Panc1 (cell line): ENCODE results near the gene CDK6. TPM values are rescaled to one million over a fixed set of nuclear protein-coding genes. Genes with fewer than 3 reads are reported as not detected.
"Not testable (repeated sequence)": the region's sequence is repeated elsewhere in the genome, so short reads cannot be mapped to it uniquely, and the experiment has no call there.

ENCODE experiments used
- ATAC-seq: fragments of 200-7000 bp; cut with Tn5 transposase; 2 replicates; pipeline ENCODE4 v1.9.1; 2020; ENCODE audit warnings: mild to moderate bottlenecking, moderate library complexity
- BruUV-seq: library from RNA; stranded (reverse); fragments of 400-500 nt; replicated peaks from 2 replicates; lab custom pipeline; 2021; lab: Mats Ljungman, UMichigan
- CTCF ChIA-PET: fragments of 300-600 bp; sonication (Branson Sonifier 250); formaldehyde crosslinking; loops from one replicate; lab custom pipeline; 2022; ENCODE audit warnings: antibody characterized with exemption; lab: Charles Lee
- POLR2A ChIA-PET: fragments of 300-600 bp; sonication (Branson Sonifier 250); formaldehyde crosslinking; loops from one replicate; lab custom pipeline; 2022; ENCODE audit warnings: antibody characterized with exemption; lab: Charles Lee
- DNase-seq: peaks from one replicate; pipeline ENCODE4 v3.0.0-alpha.2; 2010; ENCODE audit warnings: low read depth, low spot score
- H3K27ac ChIP-seq: 2 replicates; pipeline ENCODE4 v1.5.1; 2011; ENCODE audit warnings: mild to moderate bottlenecking, low read length, inconsistent platforms
- H3K27me3 ChIP-seq: fragments of 200-500 bp; sonication (Bioruptor generic); 2 replicates; pipeline ENCODE4 v1.6.0; 2014; ENCODE audit warnings: low read length, inconsistent platforms; ENCODE audit not compliant: control insufficient read depth, insufficient read depth
- H3K36me3 ChIP-seq: fragments of 200-500 bp; sonication (Bioruptor generic); 2 replicates; pipeline ENCODE4 v1.5.1; 2014; ENCODE audit warnings: inconsistent platforms, mild to moderate bottlenecking, low read length, moderate library complexity; ENCODE audit not compliant: control insufficient read depth, insufficient read depth
- H3K4me1 ChIP-seq: 2 replicates; pipeline ENCODE4 v1.5.1; 2011; ENCODE audit warnings: inconsistent platforms, mild to moderate bottlenecking, low read length, moderate library complexity; ENCODE audit not compliant: control insufficient read depth, insufficient read depth
- H3K4me3 ChIP-seq, 2 experiments: 2 replicates each; pipeline ENCODE4 v1.5.1; 2011 to 2012; ENCODE audit warnings: low read depth in 2 of 2, low read length in 2 of 2, mild to moderate bottlenecking in 2 of 2, inconsistent platforms in 1 of 2, moderate library complexity in 1 of 2
- H3K9me3 ChIP-seq: fragments of 200-500 bp; sonication (Bioruptor generic); 2 replicates; pipeline ENCODE4 v1.5.1; 2014; ENCODE audit warnings: low read depth, mild to moderate bottlenecking, inconsistent platforms, low read length, moderate library complexity; ENCODE audit not compliant: control insufficient read depth, insufficient read depth
- CTCF ChIP-seq: fragments of 450-650 bp; IDR thresholded peaks from 2 replicates; pipeline ENCODE4 v1.5.1; 2017; ENCODE audit warnings: mild to moderate bottlenecking
- POLR2AphosphoS5 ChIP-seq: IDR thresholded peaks from 2 replicates; pipeline ENCODE4 v1.6.1; 2012; ENCODE audit warnings: mild to moderate bottlenecking, low read depth, low read length, moderate library complexity
- REST ChIP-seq, 2 experiments: IDR thresholded peaks; 2 replicates each; pipeline ENCODE4 v1.6.1; 2011 to 2012; ENCODE audit warnings: low read depth in 2 of 2, control low read depth in 1 of 2, low read length in 1 of 2, mild to moderate bottlenecking in 1 of 2, moderate library complexity in 1 of 2; ENCODE audit not compliant: insufficient read depth in 1 of 2
- SIN3A ChIP-seq: IDR thresholded peaks from 2 replicates; pipeline ENCODE4 v1.6.1; 2012; ENCODE audit warnings: low read depth, mild to moderate bottlenecking, low read length, moderate library complexity, borderline replicate concordance; ENCODE audit not compliant: insufficient read depth
- TCF7L2 ChIP-seq: IDR thresholded peaks from 2 replicates; pipeline ENCODE4 v1.6.1; 2011; ENCODE audit warnings: mild to moderate bottlenecking, low read depth, low read length, inconsistent platforms
- in situ Hi-C: cut with HindIII; loops from 2 replicates; pipeline ENCODE4 v1.10.0; 2016; ENCODE audit warnings: low sequenced_read_pairs, low pct_unique_long_range_greater_than_20kb
- intact Hi-C: fragments of 100-400 bp; cut with micrococcal nuclease; formaldehyde crosslinking; loops from one replicate; pipeline ENCODE4 v1.10.0; 2022; ENCODE audit not compliant: unreplicated experiment
- total RNA-seq: library from RNA; stranded (reverse); gene quantifications from one replicate; pipeline ENCODE4 v1.2.1, GENCODE V29; 2021; ENCODE audit not compliant: unreplicated experiment

CDK6 gene
- total RNA-seq, 1 experiment from 2014 or later = 57.4 TPM

DNA sequence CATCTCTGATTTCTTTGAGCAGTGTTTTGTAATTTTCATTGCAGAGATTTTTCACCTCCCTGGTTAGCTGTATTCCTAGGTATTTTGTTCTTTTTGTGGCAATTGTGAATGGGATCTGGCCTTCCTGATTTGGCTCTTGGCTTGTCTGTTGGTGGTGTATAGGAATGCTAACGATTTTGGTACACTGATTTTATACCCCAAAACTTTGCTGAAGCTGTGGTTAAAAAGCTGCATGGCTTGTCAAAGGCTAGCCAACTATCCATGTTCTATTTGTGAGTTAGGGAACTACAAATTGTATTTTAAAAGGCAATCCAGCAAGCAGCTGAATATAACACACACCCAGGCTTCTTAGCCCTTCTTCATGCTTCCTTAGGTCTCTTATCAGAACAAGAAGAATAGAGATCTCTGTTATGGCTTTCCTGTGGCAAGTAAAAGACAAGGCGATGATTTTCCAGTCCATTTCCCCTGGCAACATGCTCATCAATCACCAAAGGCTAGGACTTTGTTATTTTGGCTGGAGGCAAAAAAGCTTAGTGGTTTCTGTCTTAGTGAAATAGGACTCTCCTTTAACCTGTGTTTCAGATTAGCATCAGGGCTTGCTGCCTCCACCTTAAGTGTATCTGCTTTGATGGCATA lies 77.5 kb downstream of the CDK6 start:
- ATAC-seq = no peak
- ChIA-PET POLR2A (interaction anchor here (0.7 kb wide), 1 partner anchor 32 kb away, joined by 9 read pairs; no protein-coding TSS in a partner anchor), CTCF (no interaction called here)
- intact Hi-C loops = no loop called here
- in situ Hi-C loops = no loop called here
- no TSS peak for BruUV-seq
- DNase-seq = no peak
- no peak for TF ChIP-seq CTCF
- TF ChIP-seq SIN3A = no peak
- TF ChIP-seq POLR2AphosphoS5 = no peak
- no peak for TF ChIP-seq TCF7L2
- no peak for TF ChIP-seq REST (IDR thresholded peaks at IDR 0.05; ENCODE audit: insufficient read depth in 1 of 2, low read depth in 2 of 2, low read length in 1 of 2)
- Histone ChIP-seq H3K4me3 (no peak overlapping the region), H3K9me3 (no peaks in the 10 kb centered on the region), H3K36me3 (no peaks in the 10 kb centered on the region), H3K27ac (0 out of 2 replicates have a peak overlapping the region, but pooled peaks have one; percentile 13), H3K27me3 (no peaks in the 10 kb centered on the region), H3K4me1 (peaks cover 23% of the 10 kb centered on the region)

DNA sequence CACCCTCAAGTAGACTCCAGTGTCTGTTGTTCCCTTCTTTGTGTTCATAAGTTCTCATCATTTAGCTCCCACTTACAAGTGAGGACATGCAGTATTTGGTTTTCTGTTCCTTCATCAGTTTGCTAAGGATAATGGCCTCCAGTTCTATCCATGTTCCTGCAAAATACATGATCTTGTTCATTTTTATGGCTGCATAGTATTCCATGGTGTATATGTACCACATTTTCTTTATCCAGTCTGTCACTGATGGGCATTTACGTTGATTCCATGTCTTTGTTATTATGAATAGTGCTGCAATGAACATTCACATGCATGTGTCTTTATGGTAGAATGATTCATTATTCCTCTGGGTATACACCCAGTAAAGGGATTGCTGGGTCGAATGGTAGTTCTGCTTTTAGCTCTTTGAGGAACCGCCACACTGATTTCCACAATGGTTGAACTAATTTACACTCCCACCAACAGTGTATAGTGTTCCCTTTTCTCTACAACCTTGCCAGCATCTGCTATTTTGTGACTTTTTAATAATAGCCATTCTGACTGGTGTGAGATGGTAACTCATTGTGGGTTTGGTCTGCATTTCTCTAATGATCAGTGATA lies 79.0 kb downstream of the CDK6 start:
- DNase-seq, in situ Hi-C loops, H3K27ac ChIP-seq, H3K27me3 ChIP-seq, H3K36me3 ChIP-seq, CTCF ChIA-PET, ATAC-seq, H3K4me3 ChIP-seq, POLR2A ChIA-PET, intact Hi-C loops, BruUV-seq, H3K9me3 ChIP-seq: not testable (repeated sequence)
- H3K4me1 ChIP-seq = peaks cover 28% of the 10 kb centered on the region

- Histone ChIP-seq H3K4me3 (no peak overlapping the region), H3K27me3 (no peaks in the 10 kb centered on the region), H3K9me3 (no peaks in the 10 kb centered on the region), H3K4me1 (peaks cover 41% of the 10 kb centered on the region), H3K36me3 (no peaks in the 10 kb centered on the region), H3K27ac (no peak overlapping the region; the same call in 1 of the 2 replicates)
- ChIA-PET CTCF (no interaction called here), POLR2A (interaction anchor here (0.6 kb wide), 1 partner anchor 28 kb away, joined by 4 read pairs; no protein-coding TSS in a partner anchor)
- intact Hi-C loops = no loop called here
- no peak for ATAC-seq
- DNase-seq = no peak
- no TSS peak for BruUV-seq
- in situ Hi-C loops = no loop called here
- TF ChIP-seq CTCF = no peak
- no peak for TF ChIP-seq TCF7L2
- no peak for TF ChIP-seq SIN3A
- TF ChIP-seq POLR2AphosphoS5 = no peak
- no peak for TF ChIP-seq REST (IDR thresholded peaks at IDR 0.05; ENCODE audit: insufficient read depth in 1 of 2, low read depth in 2 of 2, low read length in 1 of 2)
Observed at GRCh38 chr7:92755680-92756079, 80.7 kb downstream of the CDK6 start.
